Lower lobe of right lung (tissue), 2 donors: ENCODE results near the gene CACNA1D. TPM values are rescaled to one million over a fixed set of nuclear protein-coding genes. Genes with fewer than 3 reads are reported as not detected.

Source experiments
- ATAC-seq, 2 donors: fragments of 200-7000 bp; cut with Tn5 transposase; one replicate each; pipeline ENCODE4 v1.9.1; 2020 to 2022; ENCODE audit warnings: mild to moderate bottlenecking in 2 of 2, moderate library complexity in 2 of 2
- DNase-seq: peaks from one replicate; pipeline ENCODE4 v3.0.0-alpha.2; 2020
- H3K27ac ChIP-seq: fragments of 200-600 bp; one replicate; pipeline ENCODE4 v1.8.0; 2022
- H3K27me3 ChIP-seq: fragments of 200-600 bp; one replicate; pipeline ENCODE4 v1.8.0; 2022; ENCODE audit warnings: low read depth
- H3K36me3 ChIP-seq: fragments of 200-600 bp; one replicate; pipeline ENCODE4 v1.8.0; 2022; ENCODE audit warnings: mild to moderate bottlenecking
- H3K4me1 ChIP-seq: fragments of 200-600 bp; one replicate; pipeline ENCODE4 v1.8.0; 2022
- H3K4me3 ChIP-seq: fragments of 200-600 bp; one replicate; pipeline ENCODE4 v1.8.0; 2022; ENCODE audit warnings: mild to moderate bottlenecking
- H3K9me3 ChIP-seq: fragments of 200-600 bp; one replicate; pipeline ENCODE4 v1.8.0; 2022
- CTCF ChIP-seq: fragments of 200-600 bp; IDR thresholded peaks from one replicate; pipeline ENCODE4 v1.8.0; 2022; ENCODE audit warnings: antibody characterized with exemption, mild to moderate bottlenecking
- intact Hi-C: fragments of 100-400 bp; cut with DNase I; formaldehyde crosslinking; loops from one replicate; pipeline ENCODE4 v1.11.0; 2022
- total RNA-seq: library from RNA; stranded (reverse); fragmentation: NEBNext Ultra II Directional; extraction: Animal tissue kit (Norgen Biotek cat#: 25700); gene quantifications from one replicate; pipeline ENCODE4 v1.2.1, GENCODE V29; 2021
- donor health status: DM: no; HTN: yes; CAD: no; lungs with severe emphysema.

CACNA1D gene
- total RNA-seq, 1 donor from 2014 or later, result 33.6 TPM

- Histone ChIP-seq H3K9me3 (no peaks in the 10 kb centered on the region), H3K27me3 (no peaks in the 10 kb centered on the region), H3K4me1 (peaks cover 38% of the 10 kb centered on the region), H3K36me3 (peaks cover 13% of the 10 kb centered on the region), H3K4me3 (no peak overlapping the region), H3K27ac (no peak overlapping the region)
- intact Hi-C loops, result no loop called here
- DNase-seq, result no peak
- TF ChIP-seq CTCF, result no peak
- peak; percentile 39 to 52 for ATAC-seq
Observed at GRCh38 chr3:53750253-53751210, 256.1 kb downstream of the CACNA1D start.

GRCh38 chr3:53753518-53754183 lies 259.2 kb downstream of the CACNA1D start:
- TF ChIP-seq CTCF, result no peak
- no peak for DNase-seq
- Histone ChIP-seq H3K36me3 (peaks cover 5% of the 10 kb centered on the region), H3K4me1 (peaks cover 29% of the 10 kb centered on the region), H3K4me3 (no peak overlapping the region), H3K27me3 (no peaks in the 10 kb centered on the region), H3K9me3 (no peaks in the 10 kb centered on the region), H3K27ac (peak overlapping the region; percentile 51)
- ATAC-seq, result peak; percentile 22 to 76
- intact Hi-C loops, result no loop called here

- H3K9me3 ChIP-seq, result no peaks in the 10 kb centered on the region
- intact Hi-C loops, result no loop called here
- ATAC-seq (peak; percentile 41 to 61), DNase-seq (no peak)
- peaks cover 2% of the 10 kb centered on the region for H3K36me3 ChIP-seq
- H3K27ac ChIP-seq, result peak overlapping the region; percentile 51
- H3K4me3 ChIP-seq, result no peak overlapping the region
- no peak for TF ChIP-seq CTCF
- H3K4me1 ChIP-seq, result peaks cover 25% of the 10 kb centered on the region
- H3K27me3 ChIP-seq, result no peaks in the 10 kb centered on the region
Observed at GRCh38 chr3:53754325-53754724, 259.9 kb downstream of the CACNA1D start.

- intact Hi-C loops, result no loop called here
- no peak for DNase-seq
Observed at GRCh38 chr3:53758846-53759245, 264.4 kb downstream of the CACNA1D start.

GRCh38 chr3:53763353-53763752 lies 268.9 kb downstream of the CACNA1D start:
- no peak overlapping the region for H3K27ac ChIP-seq
- H3K27me3 ChIP-seq, result no peaks in the 10 kb centered on the region
- TF ChIP-seq CTCF, result no peak
- H3K4me1 ChIP-seq, result no peaks in the 10 kb centered on the region
- no peak overlapping the region for H3K4me3 ChIP-seq
- intact Hi-C loops, result no loop called here
- H3K36me3 ChIP-seq, result no peaks in the 10 kb centered on the region
- H3K9me3 ChIP-seq, result no peaks in the 10 kb centered on the region
- DNase-seq (no peak), ATAC-seq (no peak)

More at GRCh38 chr3:53758846-53759245, 264.4 kb downstream of the CACNA1D start:
- Histone ChIP-seq H3K36me3 (no peaks in the 10 kb centered on the region), H3K4me3 (no peak overlapping the region), H3K27ac (no peak overlapping the region), H3K9me3 (no peaks in the 10 kb centered on the region), H3K4me1 (peaks cover 4% of the 10 kb centered on the region), H3K27me3 (no peaks in the 10 kb centered on the region)
- no peak for TF ChIP-seq CTCF
- no peak for ATAC-seq
